A549 (cell line): ENCODE results near the gene SPTBN4. TPM values are rescaled to one million over a fixed set of nuclear protein-coding genes. Genes with fewer than 3 reads are reported as not detected.
"Not testable (repeated sequence)": the region's sequence is repeated elsewhere in the genome, so short reads cannot be mapped to it uniquely, and the experiment has no call there.

Experiments
- ATAC-seq, 2 experiments: fragments of 200-7000 bp in 1 of 2; fragments of >200 bp in 1 of 2; cut with Nextera tagmentation in 1 of 2; cut with Tn5 transposase in 1 of 2; 3 replicates each; pipeline versions ENCODE4 v1.8.0 to v1.9.1; 2018 to 2020; ENCODE audit warnings: mild to moderate bottlenecking in 1 of 2, moderate library complexity in 1 of 2
- CTCF ChIA-PET: fragments of 300-600 bp; sonication (Branson Sonifier 250); formaldehyde crosslinking; extraction: SDS; loops from one replicate; lab custom pipeline; 2021; ENCODE audit warnings: antibody characterized with exemption, inconsistent platforms; lab: Yijun Ruan, JAX
- POLR2A ChIA-PET: fragments of 350-600 bp; formaldehyde crosslinking; extraction: SDS; loops from one replicate; lab custom pipeline; 2021; ENCODE audit warnings: antibody characterized with exemption, inconsistent platforms; lab: Yijun Ruan, JAX
- DNase-seq, 2 experiments: peaks; one replicate each; pipeline versions ENCODE4 v3.0.0 to v3.0.0-alpha.2; 2011 to 2016; ENCODE audit warnings: low read depth in 1 of 2, low spot score in 1 of 2
- FAIRE-seq: peaks from 2 replicates; lab custom pipeline; 2011; peaks lifted over from hg19 to GRCh38; lab: Jason Lieb, UNC
- H3K27ac ChIP-seq, 2 experiments: fragments of >200 bp; sonication (Bioruptor Twin); formaldehyde crosslinking; 3 replicates each; pipeline ENCODE4 v1.5.1; 2016 to 2017
- H3K4me1 ChIP-seq: fragments of >200 bp; sonication (Bioruptor Twin); formaldehyde crosslinking; 3 replicates; pipeline ENCODE4 v1.6.1; 2016
- H3K4me2 ChIP-seq: fragments of >200 bp; sonication (Bioruptor Twin); formaldehyde crosslinking; 3 replicates; pipeline ENCODE4 v1.6.1; 2016
- H3K4me3 ChIP-seq: fragments of >200 bp; sonication (Bioruptor Twin); formaldehyde crosslinking; 3 replicates; pipeline ENCODE4 v1.5.1; 2016
- H3K9me3 ChIP-seq: fragments of >200 bp; sonication (Bioruptor Twin); formaldehyde crosslinking; 3 replicates; pipeline ENCODE4 v1.6.1; 2016
- CBX2 ChIP-seq: fragments of 200-600 bp; sonication (generic); IDR thresholded peaks from 2 replicates; pipeline ENCODE4 v1.6.1; 2016; ENCODE audit warnings: low read depth, mild to moderate bottlenecking, borderline replicate concordance
- CBX8 ChIP-seq: fragments of 200-600 bp; sonication (generic); IDR thresholded peaks from 2 replicates; pipeline ENCODE4 v1.6.1; 2016
- CHD4 ChIP-seq: fragments of 200-600 bp; sonication (generic); IDR thresholded peaks from 2 replicates; pipeline ENCODE4 v1.6.1; 2016; ENCODE audit warnings: antibody characterized with exemption, mild to moderate bottlenecking, borderline replicate concordance
- E2F6 ChIP-seq: IDR thresholded peaks from 2 replicates; pipeline ENCODE4 v1.6.1; 2012; ENCODE audit warnings: low read depth, borderline replicate concordance
- EHF ChIP-seq: fragments of 250-450 bp; sonication (Bioruptor Pico); IDR thresholded peaks from 2 replicates; pipeline ENCODE4 v1.5.0; 2020; ENCODE audit warnings: mild to moderate bottlenecking
- ELK1 ChIP-seq: fragments of 150-350 bp; IDR thresholded peaks from 2 replicates; pipeline ENCODE4 v1.6.1; 2014; ENCODE audit warnings: low read depth, mild to moderate bottlenecking, low read length
- ESRRA ChIP-seq: fragments of 150-350 bp; IDR thresholded peaks from 2 replicates; pipeline ENCODE4 v1.6.1; 2014; ENCODE audit warnings: mild to moderate bottlenecking, low read length, borderline replicate concordance
- FOSL2 ChIP-seq, 2 experiments: fragments of 450-650 bp in 1 of 2; fragments of >200 bp in 1 of 2; sonication (Bioruptor Twin) in 1 of 2; formaldehyde crosslinking; IDR thresholded peaks; 2 replicates each; pipeline versions ENCODE4 v1.5.0 to v1.6.1; 2016 to 2020; ENCODE audit warnings: mild to moderate bottlenecking in 1 of 2, moderate library complexity in 1 of 2
- GATA3 ChIP-seq: IDR thresholded peaks from 2 replicates; pipeline ENCODE4 v1.6.1; 2012; ENCODE audit warnings: borderline replicate concordance
- HEYL ChIP-seq: fragments of 250-450 bp; sonication (Bioruptor Pico); IDR thresholded peaks from 2 replicates; pipeline ENCODE4 v1.8.0; 2021; ENCODE audit warnings: mild to moderate bottlenecking, moderate library complexity
- HOXA7 ChIP-seq: fragments of 250-450 bp; sonication (Bioruptor Pico); IDR thresholded peaks from 2 replicates; pipeline ENCODE4 v1.5.0; 2020; ENCODE audit warnings: mild to moderate bottlenecking, moderate library complexity
- JUNB ChIP-seq: fragments of >200 bp; sonication (Bioruptor Twin); formaldehyde crosslinking; IDR thresholded peaks from 2 replicates; pipeline ENCODE4 v1.6.1; 2016
- MAZ ChIP-seq: fragments of 150-350 bp; IDR thresholded peaks from 2 replicates; pipeline ENCODE4 v1.6.1; 2014; ENCODE audit warnings: antibody characterized with exemption, low read depth, low read length, borderline replicate concordance
- MYC ChIP-seq: IDR thresholded peaks from 2 replicates; pipeline ENCODE4 v1.6.1; 2012; ENCODE audit warnings: mild to moderate bottlenecking, inconsistent platforms, low read length, improper control_type of control experiment, borderline replicate concordance
- NFE2L2 ChIP-seq: fragments of 150-350 bp; conservative IDR thresholded peaks from 2 replicates; pipeline ENCODE4 v1.6.1; 2014; ENCODE audit warnings: low read length
- PHF8 ChIP-seq: fragments of 200-600 bp; sonication (generic); IDR thresholded peaks from 2 replicates; pipeline ENCODE4 v1.6.1; 2016; ENCODE audit warnings: low read depth, mild to moderate bottlenecking, antibody characterized with exemption, moderate library complexity, borderline replicate concordance
- POLR2AphosphoS2 ChIP-seq: conservative IDR thresholded peaks from 2 replicates; pipeline ENCODE4 v1.6.1; 2012; ENCODE audit warnings: low read length, improper control_type of control experiment, inconsistent platforms
- RAD21 ChIP-seq, 2 experiments: fragments of >200 bp in 1 of 2; sonication (Bioruptor Twin) in 1 of 2; formaldehyde crosslinking in 1 of 2; IDR thresholded peaks in 1 of 2; conservative IDR thresholded peaks in 1 of 2; 2 replicates in 1 of 2; 3 replicates in 1 of 2; pipeline ENCODE4 v1.6.1; 2012 to 2018; ENCODE audit warnings: inconsistent platforms in 1 of 2
- RNF2 ChIP-seq: fragments of 200-600 bp; sonication (generic); IDR thresholded peaks from 2 replicates; pipeline ENCODE4 v1.6.1; 2016; ENCODE audit warnings: low read depth, mild to moderate bottlenecking, antibody characterized with exemption, moderate library complexity, borderline replicate concordance
- ZFP36 ChIP-seq: fragments of 450-650 bp; IDR thresholded peaks from 2 replicates; pipeline ENCODE4 v1.6.1; 2014; ENCODE audit warnings: borderline replicate concordance; ENCODE audit not compliant: partially characterized antibody
- WGBS: methylation state at CpG from one replicate; pipeline ENCODE4 v1.1.6; 2017; ENCODE audit errors: missing lambda C conversion rate; 5-methylcytosine and 5-hydroxymethylcytosine counted together
- polyA plus RNA-seq, 4 experiments: library from polyadenylated mRNA; depleted of rRNA in 3 of 4; stranded (reverse); fragments of >200 nt; fragmentation: RNase III in 1 of 4; extraction: RNeasy Plus Mini Kit Qiagen cat#74134 plus additional on column Dnase treatment in 1 of 4; gene quantifications; 2 replicates in 3 of 4; 3 replicates in 1 of 4; pipeline ENCODE4 v1.2.3, GENCODE V29; 2011 to 2017

SPTBN4 gene
- polyA plus RNA-seq, 2 of the 4 experiments (the other 2 are of a cell fraction): 1.4 to 2.2 TPM

- no peaks in the 10 kb centered on the region for H3K4me1 ChIP-seq
- no peak overlapping the region for H3K4me3 ChIP-seq
- ATAC-seq (no peak), FAIRE-seq (no peak), DNase-seq (no peak)
- CTCF ChIA-PET: interaction anchor here (1.0 to 9.0 kb wide), 12 partner anchors 8 to 172 kb away, joined by 3 to 51 read pairs (median 6); partner anchors contain the start of gene SERTAD3
- no peak for TF ChIP-seq HEYL (CRISPR knock-in tag)
- no peak for TF ChIP-seq PHF8
- no peak for TF ChIP-seq POLR2AphosphoS2
- no peak for TF ChIP-seq HOXA7 (CRISPR knock-in tag)
- TF ChIP-seq GATA3: no peak
- no peak for TF ChIP-seq FOSL2 (IDR thresholded peaks at IDR 0.05)
- TF ChIP-seq FOSL2 (CRISPR knock-in tag; IDR thresholded peaks at IDR 0.05): no peak
- no peaks in the 10 kb centered on the region for H3K9me3 ChIP-seq
- no peak overlapping the region for H3K27ac ChIP-seq
- no peak overlapping the region for H3K4me2 ChIP-seq
- 58% methylated on average over 5 of the region's 5 CpGs for WGBS
- POLR2A ChIA-PET: interaction anchor here (1.4 to 1.6 kb wide), 2 partner anchors 11 to 34 kb away, joined by 4 read pairs; partner anchors contain the start of gene BLVRB
Measured at GRCh38 chr19:40499320-40499719, 32.5 kb downstream of the SPTBN4 start.

- 62% methylated on average over 8 of the region's 8 CpGs for WGBS
- H3K9me3 ChIP-seq, H3K4me3 ChIP-seq, H3K27ac ChIP-seq, H3K4me1 ChIP-seq, DNase-seq, ATAC-seq, H3K4me2 ChIP-seq: not testable (repeated sequence)
- POLR2A ChIA-PET: interaction anchor here (1.4 kb wide), 2 partner anchors 18 to 35 kb away, joined by 3 to 4 read pairs; partner anchors contain the start of gene BLVRB
- CTCF ChIA-PET: interaction anchor here (0.6 to 9.0 kb wide), 21 partner anchors 9 to 362 kb away, joined by 3 to 51 read pairs (median 6); no protein-coding TSS in a partner anchor
- peak; percentile 95 for FAIRE-seq
Measured at GRCh38 chr19:40500678-40501530, 34.1 kb downstream of the SPTBN4 start.

- Histone ChIP-seq H3K4me3 (no peak overlapping the region), H3K4me1 (no peaks in the 10 kb centered on the region), H3K27ac (no peak overlapping the region), H3K9me3 (no peaks in the 10 kb centered on the region), H3K4me2 (no peak overlapping the region)
- 66% methylated on average over 4 of the region's 4 CpGs for WGBS
- FAIRE-seq (peak; percentile 84), ATAC-seq (no peak), DNase-seq (no peak)
- POLR2A ChIA-PET: interaction anchor here (0.7 to 1.4 kb wide), 3 partner anchors 17 to 76 kb away, joined by 3 read pairs; partner anchors contain the start of gene SERTAD1
- CTCF ChIA-PET: interaction anchor here (0.7 to 9.0 kb wide), 19 partner anchors 8 to 196 kb away, joined by 3 to 51 read pairs (median 7); no protein-coding TSS in a partner anchor
- TF ChIP-seq ZFP36: peak; percentile 56
- TF ChIP-seq HOXA7 (CRISPR knock-in tag): no peak
Measured at GRCh38 chr19:40501599-40501998, 34.8 kb downstream of the SPTBN4 start.

- TF ChIP-seq JUNB (no peak), NFE2L2 (no peak), MYC (no peak), EHF (CRISPR knock-in tag) (no peak), MAZ (no peak), RNF2 (no peak), CBX8 (no peak), CHD4 (no peak), PHF8 (no peak), E2F6 (no peak), ELK1 (no peak), ESRRA (no peak), RAD21 (conservative IDR thresholded peaks at IDR 0.05 in 1 of 2, IDR thresholded peaks at IDR 0.05 in 1 of 2) (no peak), CBX2 (no peak)
- CTCF ChIA-PET: interaction anchor here (0.6 to 9.0 kb wide), 16 partner anchors 11 to 552 kb away, joined by 3 to 51 read pairs (median 7); no protein-coding TSS in a partner anchor
- no peak for FAIRE-seq
- no peak; a peak in 1 of 6 replicates for ATAC-seq
- no peak for DNase-seq
- Histone ChIP-seq H3K27ac (no peak overlapping the region), H3K4me2 (no peak overlapping the region), H3K4me1 (no peaks in the 10 kb centered on the region), H3K9me3 (no peaks in the 10 kb centered on the region), H3K4me3 (no peak overlapping the region)
- POLR2A ChIA-PET: interaction anchor here (0.7 to 1.4 kb wide), 2 partner anchors 70 to 76 kb away, joined by 3 read pairs; partner anchors contain the start of gene SERTAD1
- WGBS: 80% methylated on average over 13 of the region's 13 CpGs
Measured at GRCh38 chr19:40502081-40502480, 35.3 kb downstream of the SPTBN4 start.
